Keratinocyte (primary cell): ENCODE measurements around the gene DDX6. TPM values are rescaled to one million over a fixed set of nuclear protein-coding genes. Genes with fewer than 3 reads are reported as not detected.

Experiments
- DNase-seq: peaks from one replicate; pipeline ENCODE4 v3.0.0-alpha.2; 2011; ENCODE audit warnings: low read depth, missing footprints, low spot score
- FAIRE-seq: peaks from 2 replicates; lab custom pipeline; 2011; peaks lifted over from hg19 to GRCh38; lab: Jason Lieb, UNC
- H2AFZ ChIP-seq: 2 replicates; pipeline ENCODE4 v1.6.0; 2012; ENCODE audit warnings: low read length, control low read depth, inconsistent platforms; ENCODE audit not compliant: control insufficient read depth
- H3K27ac ChIP-seq: 2 replicates; pipeline ENCODE4 v1.5.1; 2011; ENCODE audit warnings: low read length; ENCODE audit not compliant: control insufficient read depth, insufficient read depth
- H3K27me3 ChIP-seq: 3 replicates; pipeline ENCODE4 v1.6.0; 2011; ENCODE audit warnings: low read length; ENCODE audit not compliant: control insufficient read depth, insufficient read depth; ENCODE audit errors: extremely low read depth
- H3K36me3 ChIP-seq, 2 experiments: 2 replicates in 1 of 2; 3 replicates in 1 of 2; pipeline ENCODE4 v1.5.1; 2011; ENCODE audit warnings: low read length in 2 of 2, mild to moderate bottlenecking in 1 of 2; ENCODE audit not compliant: control insufficient read depth in 2 of 2, insufficient read depth in 2 of 2; ENCODE audit errors: extremely low read depth in 1 of 2
- H3K4me1 ChIP-seq: 3 replicates; pipeline ENCODE4 v1.5.1; 2011; ENCODE audit warnings: low read length; ENCODE audit not compliant: control insufficient read depth, insufficient read depth; ENCODE audit errors: extremely low read depth
- H3K4me2 ChIP-seq: 3 replicates; pipeline ENCODE4 v1.6.0; 2011; ENCODE audit warnings: low read depth, low read length; ENCODE audit not compliant: control insufficient read depth, insufficient read depth; ENCODE audit errors: extremely low read depth
- H3K4me3 ChIP-seq, 3 experiments: fragments of 200-600 bp in 1 of 3; sonication (generic) in 1 of 3; 2 replicates in 2 of 3; 3 replicates in 1 of 3; pipeline ENCODE4 v1.5.1; 2011 to 2016; ENCODE audit warnings: low read length in 3 of 3, mild to moderate bottlenecking in 3 of 3, control low read depth in 2 of 3, inconsistent platforms in 1 of 3, low read depth in 1 of 3, mixed read lengths in 1 of 3, mixed run types in 1 of 3, moderate library complexity in 1 of 3; ENCODE audit not compliant: control insufficient read depth in 2 of 3, insufficient read depth in 2 of 3; ENCODE audit errors: extremely low read depth in 1 of 3
- H3K79me2 ChIP-seq: 2 replicates; pipeline ENCODE4 v1.6.0; 2012; ENCODE audit warnings: low read length; ENCODE audit not compliant: control insufficient read depth, insufficient read depth
- H3K9ac ChIP-seq: 3 replicates; pipeline ENCODE4 v1.6.0; 2011; ENCODE audit warnings: low read length; ENCODE audit not compliant: control insufficient read depth, insufficient read depth; ENCODE audit errors: extremely low read depth
- H3K9me1 ChIP-seq: 3 replicates; pipeline ENCODE4 v1.6.0; 2011; ENCODE audit warnings: low read length; ENCODE audit not compliant: control insufficient read depth, insufficient read depth; ENCODE audit errors: extremely low read depth
- H3K9me3 ChIP-seq: 2 replicates; pipeline ENCODE4 v1.5.1; 2012; ENCODE audit warnings: low read depth, low read length; ENCODE audit not compliant: control insufficient read depth
- H4K20me1 ChIP-seq: 3 replicates; pipeline ENCODE4 v1.6.0; 2011; ENCODE audit warnings: low read length; ENCODE audit not compliant: control insufficient read depth, insufficient read depth; ENCODE audit errors: extremely low read depth
- EZH2 ChIP-seq: IDR thresholded peaks from one replicate; pipeline ENCODE4 v1.6.1; 2012; ENCODE audit warnings: inconsistent platforms, mild to moderate bottlenecking, low read length, moderate library complexity
- dilution Hi-C: fragments of 300-500 bp; cut with MboI; formaldehyde crosslinking; loops from one replicate; pipeline ENCODE4 v1.7.0; 2020; ENCODE audit warnings: low sequenced_read_pairs; ENCODE audit not compliant: extremely low pct_ligation_motif_present
- polyA plus RNA-seq, 5 experiments: library from polyadenylated mRNA; depleted of rRNA in 3 of 5; stranded (reverse) in 3 of 5; stranded (forward) in 1 of 5; unstranded in 1 of 5; fragments of >200 nt; gene quantifications; 1 replicate in 1 of 5; 2 replicates in 3 of 5; 3 replicates in 1 of 5; pipeline versions ENCODE4 v1.2.1 to v1.2.3, GENCODE V29; 2011 to 2012; ENCODE audit warnings: missing spikeins in 2 of 5, low read depth in 1 of 5, low replicate concordance in 1 of 5
- TF ChIP-seq, protein P1 (sequence below), 3 experiments: IDR thresholded peaks in 1 of 3; conservative IDR thresholded peaks in 1 of 3; optimal IDR thresholded peaks in 1 of 3; 2 replicates in 2 of 3; 3 replicates in 1 of 3; pipeline versions ENCODE3 to v1.5.1; 2011; ENCODE audit warnings: low read length in 3 of 3, mild to moderate bottlenecking in 3 of 3, moderate library complexity in 2 of 3, control low read depth in 1 of 3, inconsistent platforms in 1 of 3; ENCODE audit not compliant: insufficient read depth in 2 of 3; ENCODE audit errors: extremely low read depth in 1 of 3

Gene DDX6
- polyA plus RNA-seq, 1 donor (not counting 4 experiments of a cell fraction or from before 2014, with no cell fraction given) = 58.0 TPM

DNA sequence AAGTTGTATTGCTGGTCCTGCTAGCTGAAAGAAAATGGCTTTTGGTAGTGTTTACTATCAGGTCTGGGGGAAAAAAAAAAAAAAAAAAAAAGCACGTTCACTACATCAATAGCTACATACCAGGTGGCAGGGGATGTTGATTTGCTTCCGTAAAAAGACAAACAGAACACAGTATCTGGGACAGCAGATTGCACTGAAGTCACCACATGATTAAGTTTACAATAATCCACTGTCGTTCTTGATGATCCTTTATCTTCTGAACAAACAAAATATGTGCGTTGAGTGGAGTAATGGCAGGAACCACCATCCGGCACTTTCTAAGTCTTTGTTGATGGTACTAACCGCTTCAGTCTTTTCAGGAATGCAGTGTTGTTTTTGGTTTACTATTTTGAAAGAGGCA, 48.7 kb downstream of the DDX6 start:
- no peaks in the 10 kb centered on the region for H3K4me1 ChIP-seq
- FAIRE-seq (no peak), DNase-seq (no peak)
- H3K4me2 ChIP-seq = no peak overlapping the region
- H3K9me3 ChIP-seq = no peaks in the 10 kb centered on the region
- no peak overlapping the region for H3K27ac ChIP-seq
- H3K27me3 ChIP-seq = no peaks in the 10 kb centered on the region
- no peak overlapping the region for H3K9ac ChIP-seq
- H3K36me3 ChIP-seq = no peaks in the 10 kb centered on the region
- H3K79me2 ChIP-seq = no peaks in the 10 kb centered on the region
- dilution Hi-C loops = no loop called here
- H2AFZ ChIP-seq = no peak overlapping the region
- H4K20me1 ChIP-seq = no peaks in the 10 kb centered on the region
- no peaks in the 10 kb centered on the region for H3K9me1 ChIP-seq
- H3K4me3 ChIP-seq = no peak overlapping the region
- TF ChIP-seq EZH2 = no peak
- TF ChIP-seq, protein P1, sequence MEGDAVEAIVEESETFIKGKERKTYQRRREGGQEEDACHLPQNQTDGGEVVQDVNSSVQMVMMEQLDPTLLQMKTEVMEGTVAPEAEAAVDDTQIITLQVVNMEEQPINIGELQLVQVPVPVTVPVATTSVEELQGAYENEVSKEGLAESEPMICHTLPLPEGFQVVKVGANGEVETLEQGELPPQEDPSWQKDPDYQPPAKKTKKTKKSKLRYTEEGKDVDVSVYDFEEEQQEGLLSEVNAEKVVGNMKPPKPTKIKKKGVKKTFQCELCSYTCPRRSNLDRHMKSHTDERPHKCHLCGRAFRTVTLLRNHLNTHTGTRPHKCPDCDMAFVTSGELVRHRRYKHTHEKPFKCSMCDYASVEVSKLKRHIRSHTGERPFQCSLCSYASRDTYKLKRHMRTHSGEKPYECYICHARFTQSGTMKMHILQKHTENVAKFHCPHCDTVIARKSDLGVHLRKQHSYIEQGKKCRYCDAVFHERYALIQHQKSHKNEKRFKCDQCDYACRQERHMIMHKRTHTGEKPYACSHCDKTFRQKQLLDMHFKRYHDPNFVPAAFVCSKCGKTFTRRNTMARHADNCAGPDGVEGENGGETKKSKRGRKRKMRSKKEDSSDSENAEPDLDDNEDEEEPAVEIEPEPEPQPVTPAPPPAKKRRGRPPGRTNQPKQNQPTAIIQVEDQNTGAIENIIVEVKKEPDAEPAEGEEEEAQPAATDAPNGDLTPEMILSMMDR (optimal IDR thresholded peaks at IDR 0.05 in 1 of 3, IDR thresholded peaks at IDR 0.05 in 1 of 3, conservative IDR thresholded peaks at IDR 0.05 in 1 of 3; ENCODE audit: extremely low read depth in 1 of 3, insufficient read depth in 2 of 3, low read length in 3 of 3) = no peak

- TF ChIP-seq, protein P1 (optimal IDR thresholded peaks at IDR 0.05 in 1 of 3, IDR thresholded peaks at IDR 0.05 in 1 of 3, conservative IDR thresholded peaks at IDR 0.05 in 1 of 3; ENCODE audit: extremely low read depth in 1 of 3, insufficient read depth in 2 of 3, low read length in 3 of 3) = no peak
- TF ChIP-seq EZH2 = no peak
- Histone ChIP-seq H3K4me2 (no peak overlapping the region), H3K9me3 (no peaks in the 10 kb centered on the region), H2AFZ (no peak overlapping the region), H4K20me1 (no peaks in the 10 kb centered on the region), H3K4me1 (no peaks in the 10 kb centered on the region), H3K9me1 (no peaks in the 10 kb centered on the region), H3K9ac (no peak overlapping the region), H3K27ac (no peak overlapping the region), H3K36me3 (no peaks in the 10 kb centered on the region), H3K27me3 (no peaks in the 10 kb centered on the region), H3K79me2 (no peaks in the 10 kb centered on the region), H3K4me3 (no peak overlapping the region)
- DNase-seq = no peak
- FAIRE-seq = no peak
- dilution Hi-C loops = no loop called here
Measured at GRCh38 chr11:118740892-118741291, 50.1 kb downstream of the DDX6 start.
